H1 (cell line): ENCODE measurements around the gene OSBPL6. TPM values are rescaled to one million over a fixed set of nuclear protein-coding genes. Genes with fewer than 3 reads are reported as not detected.

ENCODE experiments used
- CTCF ChIA-PET: fragments of 300-600 bp; sonication (Branson Sonifier 250); formaldehyde crosslinking; loops from one replicate; lab custom pipeline; 2021; ENCODE audit not compliant: partially characterized antibody; lab: Charles Lee
- POLR2A ChIA-PET: fragments of 300-600 bp; sonication (Branson Sonifier 250); formaldehyde crosslinking; loops from one replicate; lab custom pipeline; 2021; ENCODE audit warnings: inconsistent platforms; ENCODE audit not compliant: partially characterized antibody; lab: Charles Lee
- DNase-seq, 2 experiments: peaks; one replicate each; pipeline versions ENCODE4 v3.0.0 to v3.0.0-alpha.2; 2010 to 2022; ENCODE audit warnings: low spot score in 2 of 2, low read depth in 1 of 2, mixed read lengths in 1 of 2
- FAIRE-seq: peaks from 2 replicates; lab custom pipeline; 2011; peaks lifted over from hg19 to GRCh38; lab: Jason Lieb, UNC
- H2AFZ ChIP-seq: 2 replicates; pipeline ENCODE4 v1.8.1; 2012; ENCODE audit warnings: low read length, inconsistent platforms
- H2AK5ac ChIP-seq: 2 replicates; pipeline ENCODE4 v1.6.1; 2013; ENCODE audit warnings: low read depth, low read length
- H2BK120ac ChIP-seq: replicated peaks from 2 replicates; pipeline ENCODE3; 2013; ENCODE audit warnings: low read depth, low read length, inconsistent platforms
- H2BK12ac ChIP-seq: 2 replicates; pipeline ENCODE4 v1.6.1; 2013; ENCODE audit warnings: low read depth, low read length
- H2BK15ac ChIP-seq: 2 replicates; pipeline ENCODE4 v1.6.1; 2013; ENCODE audit warnings: low read length
- H2BK20ac ChIP-seq: 2 replicates; pipeline ENCODE4 v1.6.1; 2013; ENCODE audit warnings: low read length
- H2BK5ac ChIP-seq: 2 replicates; pipeline ENCODE4 v1.6.1; 2013; ENCODE audit warnings: low read depth, low read length
- H3K14ac ChIP-seq: 2 replicates; pipeline ENCODE4 v1.6.1; 2013; ENCODE audit warnings: inconsistent platforms; ENCODE audit not compliant: insufficient read length
- H3K18ac ChIP-seq: 2 replicates; pipeline ENCODE4 v1.6.1; 2013; ENCODE audit warnings: low read length; ENCODE audit errors: extremely low read depth
- H3K23ac ChIP-seq: 2 replicates; pipeline ENCODE4 v1.6.1; 2013; ENCODE audit warnings: inconsistent platforms; ENCODE audit not compliant: insufficient read length
- H3K23me2 ChIP-seq: 2 replicates; pipeline ENCODE4 v1.6.1; 2013; ENCODE audit warnings: low read depth, low read length
- H3K27ac ChIP-seq: 2 replicates; pipeline ENCODE4 v1.6.1; 2011; ENCODE audit warnings: low read depth, low read length, inconsistent platforms
- H3K27me3 ChIP-seq, 4 experiments: replicated peaks in 1 of 4; 1 replicate in 1 of 4; 2 replicates in 3 of 4; pipeline versions ENCODE4 v1.6.1 to v1.8.1; 2011 to 2013; ENCODE audit warnings: low read length in 3 of 4, mild to moderate bottlenecking in 3 of 4, inconsistent platforms in 2 of 4, mixed read lengths in 2 of 4, moderate library complexity in 1 of 4; ENCODE audit not compliant: control insufficient read depth in 3 of 4, insufficient read depth in 3 of 4; ENCODE audit errors: extremely low read depth in 1 of 4
- H3K36me3 ChIP-seq, 4 experiments: 2 replicates each; pipeline versions ENCODE4 v1.6.1 to v1.8.1; 2011 to 2013; ENCODE audit warnings: mild to moderate bottlenecking in 4 of 4, low read length in 3 of 4, moderate library complexity in 2 of 4, control low read depth in 1 of 4, inconsistent platforms in 1 of 4; ENCODE audit not compliant: insufficient read depth in 4 of 4, control insufficient read depth in 2 of 4
- H3K4ac ChIP-seq: replicated peaks from 2 replicates; pipeline ENCODE3; 2013; ENCODE audit warnings: low read length, low read depth, mixed read lengths, inconsistent platforms; ENCODE audit not compliant: insufficient read length
- H3K4me1 ChIP-seq, 4 experiments: replicated peaks in 1 of 4; 1 replicate in 1 of 4; 2 replicates in 3 of 4; pipeline versions ENCODE4 v1.6.1 to v1.8.1; 2011 to 2013; ENCODE audit warnings: low read length in 3 of 4, inconsistent platforms in 2 of 4, mixed read lengths in 1 of 4; ENCODE audit not compliant: insufficient read depth in 4 of 4, control insufficient read depth in 3 of 4
- H3K4me2 ChIP-seq, 2 experiments: 2 replicates each; pipeline versions ENCODE4 v1.6.1 to v1.8.1; 2011 to 2013; ENCODE audit warnings: low read depth in 2 of 2, low read length in 2 of 2, control low read depth in 1 of 2, inconsistent platforms in 1 of 2, mild to moderate bottlenecking in 1 of 2; ENCODE audit not compliant: insufficient read depth in 1 of 2
- H3K4me3 ChIP-seq, 4 experiments: fragments of 200-600, 300-600 bp in 1 of 4; sonication (generic), shearing (Covaris generic), sonication (Bioruptor Twin) in 1 of 4; 2 replicates each; pipeline versions ENCODE4 v1.5.1 to v1.8.1; 2011 to 2016; ENCODE audit warnings: low read length in 4 of 4, low read depth in 3 of 4, control low read depth in 2 of 4, inconsistent platforms in 2 of 4, mild to moderate bottlenecking in 2 of 4, mixed read lengths in 1 of 4, moderate library complexity in 1 of 4; ENCODE audit not compliant: insufficient read depth in 2 of 4; ENCODE audit errors: extremely low read depth in 1 of 4
- H3K56ac ChIP-seq: replicated peaks from 2 replicates; pipeline ENCODE3; 2013; ENCODE audit warnings: low read depth, mild to moderate bottlenecking, mixed read lengths, low read length, inconsistent platforms; ENCODE audit not compliant: insufficient read length
- H3K79me1 ChIP-seq: 2 replicates; pipeline ENCODE4 v1.6.1; 2013; ENCODE audit warnings: low read depth, low read length, control low read depth
- H3K79me2 ChIP-seq, 2 experiments: 2 replicates each; pipeline versions ENCODE4 v1.6.1 to v1.8.1; 2012 to 2013; ENCODE audit warnings: low read length in 2 of 2, mild to moderate bottlenecking in 2 of 2, inconsistent platforms in 1 of 2; ENCODE audit not compliant: insufficient read depth in 2 of 2, control insufficient read depth in 1 of 2
- H3K9ac ChIP-seq, 4 experiments: replicated peaks in 1 of 4; 1 replicate in 1 of 4; 2 replicates in 3 of 4; pipeline versions ENCODE4 v1.6.1 to v1.8.1; 2011 to 2013; ENCODE audit warnings: low read depth in 3 of 4, low read length in 3 of 4, control low read depth in 2 of 4, mild to moderate bottlenecking in 2 of 4, moderate library complexity in 2 of 4, inconsistent platforms in 1 of 4; ENCODE audit errors: extremely low read depth in 1 of 4
- H3K9me3 ChIP-seq, 2 experiments: 2 replicates each; pipeline versions ENCODE4 v1.6.1 to v1.8.1; 2012 to 2013; ENCODE audit warnings: mild to moderate bottlenecking in 2 of 2, moderate library complexity in 2 of 2, control low read depth in 1 of 2, inconsistent platforms in 1 of 2, low read depth in 1 of 2, low read length in 1 of 2, mixed read lengths in 1 of 2; ENCODE audit not compliant: insufficient read depth in 2 of 2
- H4K20me1 ChIP-seq, 2 experiments: replicated peaks in 1 of 2; 2 replicates each; pipeline versions ENCODE3 to v1.8.1; 2011 to 2013; ENCODE audit warnings: inconsistent platforms in 2 of 2, low read length in 2 of 2, mild to moderate bottlenecking in 1 of 2; ENCODE audit not compliant: insufficient read depth in 2 of 2, control insufficient read depth in 1 of 2
- H4K5ac ChIP-seq: 2 replicates; pipeline ENCODE4 v1.6.1; 2013; ENCODE audit warnings: low read length, low read depth, mixed read lengths, inconsistent platforms; ENCODE audit not compliant: insufficient read length
- H4K8ac ChIP-seq: 2 replicates; pipeline ENCODE4 v1.8.0; 2013; ENCODE audit warnings: mild to moderate bottlenecking, moderate library complexity, low read length, inconsistent platforms; ENCODE audit not compliant: insufficient read depth; ENCODE audit errors: extremely low read depth
- H4K91ac ChIP-seq: replicated peaks from 2 replicates; pipeline ENCODE3; 2013; ENCODE audit warnings: low read length, mixed read lengths, inconsistent platforms; ENCODE audit not compliant: insufficient read length
- BCL11A ChIP-seq, 2 experiments: IDR thresholded peaks; one replicate each; pipeline ENCODE4 v1.6.1; 2011; ENCODE audit warnings: low read depth in 2 of 2, low read length in 2 of 2, mild to moderate bottlenecking in 2 of 2
- CEBPB ChIP-seq: IDR thresholded peaks from 2 replicates; pipeline ENCODE4 v1.6.1; 2012; ENCODE audit warnings: low read depth, low read length
- CREB1 ChIP-seq: IDR thresholded peaks from 2 replicates; pipeline ENCODE4 v1.6.1; 2012; ENCODE audit warnings: inconsistent platforms
- MAFK ChIP-seq: IDR thresholded peaks from 2 replicates; pipeline ENCODE4 v1.6.1; 2012; ENCODE audit warnings: low read depth, mild to moderate bottlenecking, improper control_type of control experiment, low read length
- RAD21 ChIP-seq, 2 experiments: IDR thresholded peaks in 1 of 2; conservative IDR thresholded peaks in 1 of 2; 2 replicates each; pipeline ENCODE4 v1.6.1; 2011; ENCODE audit warnings: low read depth in 2 of 2, low read length in 2 of 2, improper control_type of control experiment in 1 of 2, inconsistent platforms in 1 of 2, mild to moderate bottlenecking in 1 of 2, moderate library complexity in 1 of 2
- RNF2 ChIP-seq: fragments of 200-900, 300-1000 bp; sonication (generic); IDR thresholded peaks from 2 replicates; pipeline ENCODE4 v1.7.1; 2016; ENCODE audit warnings: borderline replicate concordance, low read depth, mild to moderate bottlenecking, antibody characterized with exemption, low read length; ENCODE audit not compliant: poor library complexity, severe bottlenecking; ENCODE audit errors: missing control alignments
- RXRA ChIP-seq: IDR thresholded peaks from 2 replicates; pipeline ENCODE4 v1.6.1; 2011; ENCODE audit warnings: low read depth, mild to moderate bottlenecking, low read length, moderate library complexity; ENCODE audit not compliant: insufficient read depth
- SAP30 ChIP-seq: fragments of 300-600 bp; sonication (generic); IDR thresholded peaks from 2 replicates; pipeline ENCODE4 v1.7.1; 2012; ENCODE audit warnings: low read length, moderate library complexity, mild to moderate bottlenecking, inconsistent platforms; ENCODE audit not compliant: insufficient read depth, insufficient replicate concordance
- SP1 ChIP-seq: IDR thresholded peaks from 2 replicates; pipeline ENCODE4 v1.6.1; 2011; ENCODE audit warnings: low read depth, low read length
- WGBS, 2 experiments: shearing (Covaris generic) in 1 of 2; methylation state at CpG; one replicate each; pipeline versions ENCODE4 v1.1.6 to v1.1.7; 2013 to 2015; ENCODE audit warnings: low lambda C conversion rate in 2 of 2, mixed read lengths in 2 of 2, inconsistent platforms in 1 of 2, low coverage in 1 of 2, missing lambda C conversion rate in 1 of 2; ENCODE audit not compliant: insufficient replicate concordance in 2 of 2, insufficient coverage in 1 of 2, insufficient read length in 1 of 2; ENCODE audit errors: extremely low coverage in 1 of 2, missing lambda C conversion rate in 1 of 2; 5-methylcytosine and 5-hydroxymethylcytosine counted together
- polyA plus RNA-seq, 7 experiments: library from polyadenylated mRNA; depleted of rRNA in 3 of 7; stranded (reverse) in 5 of 7; unstranded in 2 of 7; fragments of >200 nt in 5 of 7; fragments of 200-250 nt in 2 of 7; gene quantifications; 1 replicate in 5 of 7; 2 replicates in 1 of 7; 4 replicates in 1 of 7; pipeline versions ENCODE4 v1.2.1 to v1.2.3, GENCODE V29; 2011 to 2013; ENCODE audit warnings: missing spikeins in 2 of 7, mixed read lengths in 2 of 7
- total RNA-seq: library from RNA; stranded (reverse); fragmentation: NEBNext Ultra II Directional; extraction: Animal tissue kit (Norgen Biotek cat#: 25700); gene quantifications from 2 replicates; pipeline ENCODE4 v1.2.1, GENCODE V29; 2021
- TF ChIP-seq, protein P1 (sequence below): IDR thresholded peaks from 2 replicates; pipeline ENCODE4 v1.6.1; 2011; ENCODE audit warnings: low read depth, mild to moderate bottlenecking, low read length; ENCODE audit not compliant: insufficient read depth

The OSBPL6 gene
- total and polyA plus RNA-seq, 2 of the 8 experiments (the other 6 are each of a cell fraction or from before 2014, with no cell fraction given): 1.7 to 5.6 TPM

DNA sequence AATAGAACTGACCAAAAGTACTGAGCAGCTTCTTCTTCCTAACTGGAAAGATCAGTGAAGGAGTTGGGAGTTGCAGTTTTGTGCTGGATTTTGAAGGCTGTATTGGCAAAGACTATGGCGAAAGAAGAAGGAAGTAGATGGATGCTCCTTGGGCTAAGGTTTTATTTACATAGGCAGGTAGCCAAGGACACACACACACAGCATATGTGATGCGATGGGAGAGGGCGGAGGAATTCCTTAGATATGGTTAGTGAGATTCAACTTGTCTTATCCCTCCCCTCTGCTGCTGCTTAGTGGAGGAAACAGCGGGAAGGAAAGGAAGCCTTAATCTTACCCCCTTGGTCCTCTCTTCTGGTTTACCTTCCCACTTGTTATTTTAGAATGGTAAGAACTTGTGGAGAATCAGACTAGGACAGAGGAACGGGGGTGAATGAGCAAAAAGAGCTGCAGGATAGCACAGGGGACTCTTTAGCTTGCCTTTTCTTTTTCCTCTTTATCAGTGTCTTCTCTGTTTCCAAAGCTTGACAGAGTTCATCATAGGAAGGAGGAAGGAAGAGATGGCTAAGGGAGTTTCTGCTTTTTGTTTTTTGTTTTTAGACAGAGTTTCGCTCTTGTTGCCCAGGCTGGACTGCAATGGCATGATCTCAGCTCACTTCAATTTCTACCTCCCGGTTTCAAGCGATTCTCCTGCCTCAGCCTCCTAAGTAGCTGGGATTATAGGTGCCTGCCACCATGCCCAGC lies 87.9 kb downstream of the OSBPL6 start:
- H4K91ac ChIP-seq: no peak overlapping the region
- FAIRE-seq (no peak), DNase-seq (peak in 1 of 2 experiments; percentile 15)
- 76% methylated on average over 8 of the region's 8 CpGs; no CpG with 5 or more reads in 1 of the 2 experiments for WGBS, 2 experiments
- no peak overlapping the region for H3K56ac ChIP-seq
- H3K36me3 ChIP-seq: no peaks in the 10 kb centered on the region
- no peak overlapping the region for H2BK15ac ChIP-seq
- H4K5ac ChIP-seq: no peak overlapping the region
- H3K4me3 ChIP-seq: no peak overlapping the region
- H2AK5ac ChIP-seq: no peak overlapping the region
- ChIA-PET POLR2A (no interaction called here), CTCF (interaction anchor here (1.2 to 1.9 kb wide), 7 partner anchors 10 to 172 kb away, joined by 3 to 6 read pairs (median 4); no protein-coding TSS in a partner anchor)
- H3K23ac ChIP-seq: no peak overlapping the region
- no peaks in the 10 kb centered on the region for H3K79me2 ChIP-seq
- no peak overlapping the region for H3K14ac ChIP-seq
- no peaks in the 10 kb centered on the region for H3K9me3 ChIP-seq
- no peak overlapping the region for H2BK12ac ChIP-seq
- H2BK20ac ChIP-seq: no peak overlapping the region
- no peaks in the 10 kb centered on the region for H4K20me1 ChIP-seq
- peak overlapping the region in 1 of 2 experiments; percentile 37; a peak in 1 of 4 replicates for H3K4me2 ChIP-seq
- H2AFZ ChIP-seq: no peak overlapping the region
- H3K4ac ChIP-seq: no peak overlapping the region
- H3K9ac ChIP-seq: no peak overlapping the region
- H3K27me3 ChIP-seq: no peaks in the 10 kb centered on the region
- no peak overlapping the region for H3K18ac ChIP-seq
- no peak overlapping the region for H2BK5ac ChIP-seq
- no peak overlapping the region for H3K27ac ChIP-seq
- H3K4me1 ChIP-seq: peaks cover 0 to 8% (median 2%) of the 10 kb centered on the region in 4 experiments; a peak in 4 of 7 replicates
- no peaks in the 10 kb centered on the region for H3K79me1 ChIP-seq
- H2BK120ac ChIP-seq: no peak overlapping the region
- no peaks in the 10 kb centered on the region; the same call in 1 of the 2 replicates for H3K23me2 ChIP-seq
- no peak overlapping the region for H4K8ac ChIP-seq
- TF ChIP-seq CEBPB (no peak), CREB1 (no peak), SAP30 (no peak), RXRA (no peak), MAFK (no peak), RNF2 (no peak), SP1 (no peak), BCL11A (IDR thresholded peaks at IDR 0.05; ENCODE audit: low read depth in 2 of 2, low read length in 2 of 2) (no peak), RAD21 (IDR thresholded peaks at IDR 0.05 in 1 of 2, conservative IDR thresholded peaks at IDR 0.05 in 1 of 2; ENCODE audit: low read depth in 2 of 2, low read length in 2 of 2) (no peak)
- TF ChIP-seq, protein P1, sequence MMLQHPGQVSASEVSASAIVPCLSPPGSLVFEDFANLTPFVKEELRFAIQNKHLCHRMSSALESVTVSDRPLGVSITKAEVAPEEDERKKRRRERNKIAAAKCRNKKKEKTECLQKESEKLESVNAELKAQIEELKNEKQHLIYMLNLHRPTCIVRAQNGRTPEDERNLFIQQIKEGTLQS: no peak
